Measurements from ENCODE around the gene CBR1.
"Not testable (repeated sequence)": the region's sequence is repeated elsewhere in the genome, so short reads cannot be mapped to it uniquely, and the experiment has no call there.

Gene CBR1

DNA sequence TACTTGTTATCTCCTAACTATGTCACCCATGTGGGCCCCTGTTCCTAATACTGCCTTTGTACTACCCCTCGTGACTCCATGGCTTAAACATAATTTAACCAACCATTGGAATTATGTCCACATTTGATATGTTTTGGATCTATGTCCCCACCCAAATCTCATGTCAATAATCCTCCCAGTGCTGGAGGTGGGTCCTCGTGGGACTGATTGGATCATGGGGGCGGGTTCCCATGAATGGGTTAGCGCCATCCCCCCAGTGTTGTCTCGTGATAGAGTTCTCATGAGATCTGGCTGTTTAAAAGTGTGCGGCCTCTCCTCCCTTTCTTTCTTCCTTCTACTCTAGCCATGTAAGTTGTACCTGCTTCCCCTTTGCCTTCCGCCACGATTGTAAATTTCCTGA, 9.8 kb downstream of the CBR1 start:
- no peak for DNase-seq (ENCODE audit: low read depth)

DNA sequence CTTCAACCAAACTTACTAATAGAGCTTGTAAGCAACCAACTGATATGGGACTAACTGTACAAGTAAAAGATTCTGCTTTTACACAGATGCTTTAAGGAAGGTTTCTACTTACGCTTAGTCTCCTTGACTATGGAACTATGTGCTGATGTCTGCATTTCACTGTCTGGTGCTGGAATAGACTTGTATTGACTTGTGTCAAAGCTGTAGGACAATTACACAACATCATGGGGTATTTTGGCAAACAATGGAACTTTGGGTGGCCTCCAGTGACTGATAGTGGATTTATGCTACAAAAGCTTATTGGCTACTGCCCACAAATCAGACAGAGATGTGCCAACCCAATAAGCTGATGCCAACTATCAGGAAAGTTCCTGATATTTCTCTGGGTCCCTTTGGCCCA, 10.6 kb downstream of the CBR1 start:
- no peak for DNase-seq (ENCODE audit: low read depth)

DNA sequence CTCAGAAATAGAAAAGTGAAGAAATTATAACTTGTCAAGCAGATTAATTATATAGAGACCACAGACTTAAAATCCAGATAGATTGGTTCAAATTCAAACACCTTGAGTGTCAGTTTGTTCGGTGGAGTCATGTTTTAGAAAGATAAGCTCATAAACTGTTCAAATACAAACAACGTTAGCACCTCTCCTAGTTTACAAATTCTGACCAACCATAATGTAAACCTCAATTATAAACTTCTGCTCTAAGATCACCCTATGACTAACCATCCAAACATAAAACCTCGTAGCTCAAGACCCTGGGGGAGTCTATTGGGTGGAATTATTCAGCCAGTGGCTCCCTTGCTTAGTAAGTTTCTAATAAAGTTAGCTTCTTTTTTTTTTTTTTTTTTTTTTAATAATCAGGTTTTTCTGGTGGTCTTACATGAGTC, 12.4 kb downstream of the CBR1 start:
- DNase-seq (ENCODE audit: low read depth): no peak

DNA sequence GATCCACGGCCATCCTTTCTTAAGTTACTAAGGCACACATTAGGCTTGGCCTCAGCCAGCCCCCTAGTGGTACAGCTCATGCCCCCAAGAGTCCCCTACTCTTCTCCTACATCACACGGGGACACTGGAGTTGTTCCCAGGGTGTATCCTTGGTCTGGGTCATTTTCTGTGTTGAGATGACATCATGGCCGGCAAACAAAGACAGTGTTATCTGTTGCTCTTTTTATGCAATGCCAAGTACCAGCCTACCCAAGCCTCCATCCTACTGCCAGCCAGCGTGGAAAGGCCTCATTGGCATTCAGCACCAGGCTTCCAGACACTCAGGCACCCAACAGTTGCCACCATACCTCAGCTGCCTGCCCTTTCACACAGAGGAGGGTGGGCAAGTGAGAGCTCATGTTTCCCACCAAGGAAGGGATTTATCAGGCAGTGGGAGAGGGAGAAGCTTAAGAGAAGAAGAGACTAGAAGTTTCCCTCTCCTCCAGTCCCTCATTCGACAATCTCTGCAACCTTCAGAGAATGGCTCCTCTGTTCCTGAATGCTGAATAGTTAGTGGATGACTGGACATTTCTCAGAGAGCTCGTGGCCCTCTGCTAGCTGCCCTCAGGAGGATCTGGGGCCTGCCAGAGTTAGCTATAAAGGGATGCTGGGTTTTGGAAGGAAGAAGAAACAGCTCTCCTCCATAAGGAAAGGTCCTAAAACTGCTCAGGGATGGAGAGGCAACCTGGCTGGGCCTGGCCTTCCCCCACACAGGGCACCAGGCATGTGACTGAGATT, 17.7 kb downstream of the CBR1 start:
- no peak for DNase-seq (ENCODE audit: low read depth)

DNA sequence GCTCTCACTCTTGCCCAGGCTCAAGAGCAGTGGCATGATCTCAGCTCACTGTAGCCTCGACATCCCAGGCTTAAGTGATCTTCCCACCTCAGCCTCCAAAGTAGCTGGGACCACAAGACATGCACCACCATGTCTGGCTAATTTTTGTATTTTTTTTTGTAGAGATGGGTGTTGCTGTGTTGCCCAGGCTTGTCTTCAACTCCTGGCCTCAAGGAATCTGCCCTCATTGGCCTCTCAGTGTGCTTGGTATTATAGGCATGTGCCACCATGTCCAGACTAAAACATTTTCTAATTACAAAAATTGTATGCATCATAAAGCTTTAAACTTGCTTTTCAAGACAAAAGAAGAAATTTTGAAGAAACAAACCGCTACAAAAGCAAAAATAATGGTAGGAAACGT, 20.1 kb downstream of the CBR1 start:
- no peak for DNase-seq (ENCODE audit: low read depth)

DNA sequence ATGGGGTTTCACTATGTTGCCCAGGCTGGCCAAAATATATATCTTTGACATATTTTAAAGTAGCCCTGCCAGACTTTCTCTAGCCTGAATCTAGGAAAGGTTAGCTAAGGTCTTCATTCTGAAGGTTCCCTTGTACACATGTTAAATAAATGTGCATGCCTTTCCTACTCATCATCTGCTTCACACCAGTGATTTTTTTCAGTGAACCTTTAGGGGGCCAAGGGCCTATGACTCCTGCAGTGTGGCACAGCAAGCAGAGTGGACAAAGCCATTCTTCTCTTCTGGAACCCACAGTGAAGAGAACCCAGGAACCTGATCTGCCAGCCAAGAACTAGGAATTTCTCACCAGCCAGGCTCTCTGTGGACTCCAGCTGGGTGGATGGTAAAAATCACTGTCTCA, 22.9 kb downstream of the CBR1 start:
- no peak for DNase-seq (ENCODE audit: low read depth)

DNA sequence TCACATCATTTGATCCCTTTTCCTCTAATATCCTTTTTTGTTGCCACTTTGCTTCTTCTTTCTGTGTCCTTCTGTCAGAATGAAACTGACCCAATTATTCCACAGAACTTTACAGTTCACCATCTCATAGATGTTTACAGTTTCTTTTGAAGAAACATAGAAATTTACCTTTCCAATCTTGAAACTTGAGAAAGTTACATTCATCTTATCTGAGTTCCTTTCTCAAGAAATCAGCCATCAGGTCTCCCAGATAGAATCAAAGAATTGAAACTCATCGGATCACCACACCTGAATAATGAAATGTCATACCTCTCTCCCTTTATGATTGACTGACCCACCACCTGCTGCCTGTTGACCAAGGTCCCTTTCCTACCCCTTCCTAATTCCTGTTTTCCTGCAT, 23.7 kb downstream of the CBR1 start:
- DNase-seq (ENCODE audit: low read depth): no peak

DNA sequence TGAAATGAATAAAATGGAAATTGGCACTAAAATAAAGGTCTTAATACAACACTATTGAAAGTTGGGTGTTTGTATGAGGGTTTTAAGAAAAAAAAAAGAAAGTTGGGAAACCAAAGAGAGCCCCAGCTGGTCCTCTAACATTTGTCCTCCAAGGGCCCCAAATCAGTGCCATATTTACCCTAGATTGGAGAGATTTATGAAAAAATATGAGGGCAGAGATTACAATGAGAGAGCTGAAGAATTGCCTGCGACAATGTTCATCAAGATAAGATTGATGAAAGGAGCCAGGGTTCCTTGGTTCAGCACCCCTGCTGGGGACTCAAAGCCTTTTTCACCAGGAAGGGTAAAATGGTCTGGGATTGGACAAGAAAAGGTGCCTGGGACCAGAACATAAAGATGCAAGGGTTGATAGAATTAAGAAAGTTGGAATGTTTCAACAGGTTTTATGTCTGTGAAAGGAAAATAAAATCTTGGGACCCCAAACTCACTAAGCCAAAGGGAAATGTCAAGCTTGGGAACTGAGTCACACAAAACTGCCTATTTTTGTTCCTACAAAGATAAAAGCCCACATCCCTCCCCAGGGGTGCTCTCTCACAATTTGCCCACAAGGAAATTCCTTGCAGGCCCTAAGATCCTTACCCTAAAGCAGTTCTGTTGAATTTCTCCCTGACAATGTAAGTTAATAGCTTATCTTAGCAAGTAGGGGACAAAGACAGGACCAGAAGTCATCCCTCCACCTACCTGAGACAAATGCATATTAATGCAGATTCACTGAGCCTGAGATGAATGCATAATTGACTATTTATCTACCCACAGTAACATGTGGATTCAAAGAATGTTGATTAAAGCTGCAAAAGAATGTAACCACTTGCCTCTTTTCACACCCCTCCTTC, 26.8 kb downstream of the CBR1 start:
- no peak for DNase-seq (ENCODE audit: low read depth)

DNA sequence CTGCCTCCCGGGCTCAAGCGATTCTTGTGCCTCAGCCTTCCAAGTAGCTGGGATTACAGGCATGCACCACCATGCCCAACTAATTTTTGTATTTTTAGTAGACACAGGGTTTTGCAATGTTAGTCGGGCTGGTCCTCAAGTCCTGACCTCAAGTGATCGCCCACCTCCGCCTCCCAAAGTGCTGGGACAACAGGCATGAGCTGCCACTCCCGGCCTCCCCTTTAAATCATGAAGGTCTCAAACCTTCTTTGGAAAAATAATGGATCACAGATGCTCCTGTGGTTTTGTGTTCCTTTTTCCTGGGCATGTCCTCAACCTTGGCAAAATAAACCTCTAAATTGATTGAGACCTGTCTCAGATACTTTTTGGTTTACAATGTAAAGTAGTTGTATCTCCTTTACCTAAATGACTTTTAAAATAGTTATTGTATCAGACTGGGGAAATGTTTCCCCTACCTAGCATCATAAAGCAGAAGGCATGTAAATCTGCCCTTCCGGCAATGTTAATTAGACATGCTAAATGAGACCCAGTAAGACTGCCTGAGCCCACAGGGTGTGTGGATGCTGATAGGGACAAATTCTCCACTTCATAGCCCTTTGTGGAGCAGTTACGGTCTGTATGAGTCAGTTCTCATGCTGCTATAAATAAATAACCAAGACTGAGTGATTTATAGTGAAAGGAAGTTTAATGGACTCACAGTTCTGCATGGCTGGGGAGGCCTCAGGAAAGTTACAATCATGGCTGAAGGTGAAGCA, 27.8 kb downstream of the CBR1 start:
- no peak for DNase-seq (ENCODE audit: low read depth)

DNA sequence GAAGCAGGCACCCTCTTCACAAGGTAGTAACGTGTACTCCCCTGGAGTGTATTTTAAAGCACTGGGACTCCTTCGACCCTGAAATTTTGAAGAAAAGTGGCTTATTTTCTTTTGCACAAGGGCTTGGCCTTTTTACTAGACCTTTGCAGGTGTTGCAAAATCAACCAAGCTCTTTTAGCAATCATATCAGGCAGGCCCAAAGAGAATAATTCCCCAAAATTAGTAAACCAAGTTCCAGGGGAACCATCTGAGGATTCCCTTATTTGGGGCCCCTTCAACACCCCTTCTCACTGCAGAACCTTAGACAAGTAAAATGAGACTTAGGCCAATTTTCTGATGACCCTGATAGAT, 28.3 kb downstream of the CBR1 start:
- no peak for DNase-seq (ENCODE audit: low read depth)

DNA sequence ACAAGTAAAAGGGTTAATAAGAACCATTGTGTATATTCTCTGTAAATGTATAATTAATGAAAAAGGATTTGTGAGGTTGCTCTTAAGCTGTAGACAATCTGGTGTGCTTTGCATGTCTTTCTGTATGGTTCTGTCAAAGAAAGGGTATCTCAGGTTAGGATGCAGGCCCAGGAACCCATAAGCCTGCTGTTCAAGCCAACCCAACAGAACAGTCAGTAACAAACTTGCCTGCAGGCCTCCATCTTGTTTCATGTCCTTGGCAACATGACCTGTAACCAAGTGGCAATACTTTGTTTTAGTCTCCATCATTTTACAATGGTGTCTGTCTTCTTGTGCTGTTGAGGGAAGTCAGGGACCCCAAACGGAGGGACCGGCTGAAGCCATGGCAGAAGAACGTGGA, 29.2 kb downstream of the CBR1 start:
- no peak for DNase-seq (ENCODE audit: low read depth)

DNA sequence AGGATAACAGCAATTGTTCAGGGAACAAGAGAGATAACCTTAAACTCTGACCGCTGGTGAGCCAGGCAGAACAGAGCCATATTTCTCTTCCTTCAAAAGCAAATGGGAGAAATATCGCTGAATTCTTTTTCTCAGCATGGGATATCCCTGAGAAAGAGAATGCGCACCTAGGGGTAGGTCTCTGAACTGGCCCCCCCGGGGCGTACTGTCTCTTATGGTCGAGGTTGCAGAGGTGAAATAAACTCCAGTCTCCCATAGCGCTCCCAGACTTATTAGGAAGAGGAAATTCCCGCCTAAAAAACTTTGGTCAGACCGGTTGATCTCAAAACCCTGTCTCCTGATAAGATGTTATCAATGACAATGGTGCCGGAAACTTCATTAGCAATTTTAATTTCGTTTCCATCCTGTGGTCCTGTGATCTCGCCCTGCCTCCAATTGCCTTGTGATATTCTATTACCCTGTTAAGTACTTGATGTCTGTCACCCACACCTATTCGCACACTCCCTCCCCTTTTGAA, 29.9 kb downstream of the CBR1 start:
- not testable (repeated sequence) for DNase-seq (ENCODE audit: low read depth)

DNA sequence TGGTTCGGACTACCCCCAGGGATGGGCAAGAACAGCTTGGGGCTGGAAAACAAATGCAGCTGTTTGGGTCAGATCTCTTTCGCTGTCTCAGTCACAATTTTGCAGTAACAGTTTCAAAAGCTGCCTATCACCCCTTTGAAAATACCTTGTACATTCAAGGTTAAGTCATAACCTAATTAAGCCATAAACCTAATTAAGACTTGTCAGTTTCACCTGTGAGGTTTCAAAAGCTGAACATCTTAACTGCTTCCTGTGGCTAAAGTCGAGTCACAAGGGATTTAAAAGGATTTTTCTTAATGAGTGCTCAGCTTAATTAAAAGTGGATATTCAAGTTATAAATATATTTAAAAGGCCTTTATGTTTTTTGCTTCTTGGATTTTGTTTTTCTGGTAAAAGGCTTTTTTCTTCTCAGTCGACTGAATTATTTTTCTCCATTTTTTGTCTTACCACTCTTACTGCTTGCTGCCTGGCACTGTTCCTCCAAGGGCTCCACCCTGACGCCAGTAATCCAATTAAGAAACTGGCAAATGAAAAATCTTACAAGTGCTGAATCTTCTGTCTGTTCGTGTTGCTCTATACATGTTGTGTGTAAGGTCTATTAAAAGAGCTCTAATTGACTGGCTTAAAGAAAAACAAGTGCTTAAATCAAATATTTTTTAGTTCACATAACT, 31.3 kb downstream of the CBR1 start:
- no peak for DNase-seq (ENCODE audit: low read depth)

DNA sequence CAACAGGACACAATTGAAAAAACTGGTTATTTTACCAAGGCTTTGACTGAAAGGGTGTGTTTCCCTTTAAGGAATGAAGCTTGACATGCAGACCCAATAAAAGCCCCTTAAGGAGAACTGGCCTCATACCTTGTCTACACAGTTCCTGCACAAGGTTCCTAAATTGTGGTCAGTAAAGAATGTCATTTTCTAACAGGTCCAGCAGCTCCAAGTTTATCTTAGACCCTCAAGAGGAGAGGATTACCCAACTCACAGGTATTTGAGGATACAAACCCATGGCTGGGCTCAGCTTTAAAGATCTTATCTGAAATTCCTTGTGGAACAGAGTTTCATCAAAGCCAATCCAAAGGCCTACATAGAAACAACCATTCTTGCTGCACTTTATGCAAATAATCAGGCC, 33.6 kb downstream of the CBR1 start:
- DNase-seq (ENCODE audit: low read depth): no peak

DNA sequence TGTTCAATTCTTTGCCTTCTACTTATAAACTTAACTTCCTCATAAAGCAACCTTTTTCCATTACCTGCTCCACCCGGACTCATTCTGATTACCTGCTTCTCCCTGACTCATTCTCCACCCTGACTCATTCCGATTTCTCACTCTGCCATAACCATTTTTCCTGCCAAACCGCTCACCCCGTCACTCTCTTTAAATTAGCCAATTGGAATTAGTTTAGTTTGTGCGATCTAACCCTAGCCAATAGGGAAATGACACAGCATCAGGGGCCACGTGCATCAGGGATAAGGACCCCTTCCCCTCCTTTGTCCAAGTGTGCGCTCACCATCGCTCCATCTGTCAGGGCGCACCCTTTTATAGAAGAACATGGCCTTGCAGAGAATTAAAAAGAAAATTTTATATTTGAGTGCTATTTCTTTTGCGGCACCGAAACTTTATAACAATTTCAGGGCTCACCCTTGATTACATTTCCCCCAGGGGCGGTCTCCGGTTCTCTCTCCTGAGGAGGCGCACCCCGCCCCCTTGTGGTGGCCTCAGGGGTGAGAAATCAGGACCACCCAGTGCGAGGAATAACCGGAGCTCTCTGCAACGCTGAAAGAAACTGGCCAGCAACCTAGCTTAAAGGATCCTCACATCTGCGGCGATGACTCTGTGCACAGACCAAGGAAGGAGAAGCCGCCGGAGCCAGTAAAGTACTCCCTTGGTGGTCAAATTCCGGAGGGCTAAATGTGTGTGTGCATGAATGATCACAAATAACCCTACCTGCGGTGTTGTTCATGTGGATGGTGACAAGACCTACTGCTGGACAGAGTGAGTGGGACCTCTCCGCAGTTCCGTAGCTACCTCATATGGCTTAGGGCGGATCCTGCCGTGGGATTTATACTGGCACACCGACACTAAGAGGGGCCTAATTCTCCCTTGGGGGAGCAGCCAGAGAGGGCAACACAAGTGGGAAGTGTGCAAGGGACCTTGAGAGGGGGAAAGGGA, 34.8 kb downstream of the CBR1 start:
- DNase-seq (ENCODE audit: low read depth): no peak

DNA sequence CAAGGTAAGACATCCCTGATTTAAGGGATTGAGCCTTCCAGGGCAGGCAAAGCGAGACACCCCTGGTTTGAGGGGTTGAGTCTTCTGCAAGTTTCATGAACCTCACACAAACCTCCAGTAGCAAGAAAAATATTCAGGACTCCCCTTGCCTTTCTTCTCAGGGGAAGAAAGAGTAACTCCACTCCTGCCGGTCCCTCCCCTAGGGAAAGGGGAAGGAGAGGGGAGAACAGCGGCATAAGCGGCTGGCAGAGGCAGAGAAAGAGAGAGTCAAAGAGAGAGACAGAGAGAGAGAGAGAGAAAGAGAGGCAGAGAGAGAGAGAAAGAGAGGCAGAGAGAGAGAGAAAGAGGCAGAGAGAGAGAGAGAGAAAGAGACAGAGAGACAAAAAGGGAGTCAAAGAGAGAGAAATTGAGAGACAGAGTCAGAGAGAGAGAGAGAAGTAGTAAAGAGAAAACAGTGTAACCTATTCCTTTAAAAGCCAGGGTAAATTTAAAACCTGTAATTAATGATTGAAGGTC, 35.6 kb downstream of the CBR1 start:
- DNase-seq (ENCODE audit: low read depth): no peak

DNA sequence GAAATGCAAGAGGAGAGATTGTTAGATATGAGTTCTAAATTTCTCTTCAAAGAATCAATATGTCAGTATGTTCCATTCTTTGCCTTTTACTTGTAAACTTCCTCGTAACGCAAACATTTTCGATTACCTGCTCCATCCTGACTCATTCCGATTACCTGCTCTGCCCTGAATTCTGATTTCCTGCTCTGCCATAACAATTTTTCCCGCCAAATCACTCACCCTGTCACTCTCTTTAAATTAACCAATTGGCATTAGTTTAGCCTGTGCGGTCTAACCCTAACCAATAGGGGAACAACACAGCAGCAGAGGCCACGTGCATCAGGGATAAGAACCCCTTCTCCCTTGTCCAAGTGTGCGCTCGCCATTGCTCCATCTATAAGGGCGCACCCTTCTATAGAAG, 40.0 kb downstream of the CBR1 start:
- no peak for DNase-seq (ENCODE audit: low read depth)

DNA sequence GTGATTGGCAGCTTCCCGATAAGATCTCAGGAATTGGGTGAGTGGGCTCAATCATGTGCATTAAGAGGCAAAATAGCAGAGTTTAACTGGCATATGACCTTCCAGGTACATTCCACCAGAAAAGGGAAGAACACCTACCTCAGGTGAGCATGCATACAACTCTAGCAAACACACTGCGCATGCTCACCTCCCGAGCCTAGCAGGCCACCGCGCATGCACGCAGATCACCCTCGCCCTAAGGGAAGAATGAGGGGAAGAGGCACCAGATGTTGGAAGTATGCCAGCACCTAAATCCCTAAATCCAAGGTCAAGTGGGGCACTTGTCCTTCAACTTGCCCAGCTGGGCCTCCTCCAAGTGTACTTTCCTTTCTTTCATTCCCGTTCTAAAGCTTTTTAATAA, 41.4 kb downstream of the CBR1 start:
- DNase-seq (ENCODE audit: low read depth): no peak

DNA sequence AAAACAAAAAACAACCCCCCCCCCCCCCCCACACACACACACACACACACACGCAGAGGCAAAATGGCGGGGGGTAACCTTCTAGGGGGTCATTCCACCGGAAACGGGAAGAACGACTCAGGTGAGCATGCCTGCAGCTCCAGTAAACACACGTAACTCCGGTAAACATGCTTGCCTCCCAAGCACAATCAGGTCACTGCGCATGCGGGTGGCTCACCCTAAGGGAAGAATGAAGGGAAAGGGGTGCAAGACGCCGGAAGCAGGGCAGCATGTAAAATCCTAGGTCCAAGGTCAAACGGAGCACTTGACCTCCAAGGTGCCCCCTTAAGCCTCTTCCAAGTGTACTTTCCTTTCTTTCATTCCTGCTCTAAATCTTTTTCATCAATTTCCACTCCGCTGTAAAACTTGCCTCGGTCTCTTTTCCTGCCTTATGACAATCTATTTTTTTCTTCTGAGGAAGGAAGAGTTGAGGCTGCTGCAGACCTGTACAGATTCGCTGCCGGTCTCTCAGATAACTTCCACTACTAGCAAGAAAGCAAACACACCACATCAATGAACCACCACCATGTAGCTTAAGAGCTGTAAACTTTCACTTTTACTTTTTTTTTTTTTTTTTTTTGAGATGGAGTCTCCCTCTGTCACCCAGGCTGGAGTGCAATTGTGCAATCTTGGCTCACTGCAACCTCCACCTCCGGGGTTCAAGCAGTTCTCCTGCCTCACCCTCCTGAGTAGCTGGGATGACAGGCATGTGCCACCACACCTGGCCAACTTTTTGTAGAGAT, 44.0 kb downstream of the CBR1 start:
- DNase-seq (ENCODE audit: low read depth): no peak
